ENCODE results near the gene GLT8D2. TPM values are rescaled to one million over a fixed set of nuclear protein-coding genes. Genes with fewer than 3 reads are reported as not detected.

The GLT8D2 gene
- total RNA-seq, 2 experiments from 2014 or later, result 0.40 to 0.41 TPM

DNA sequence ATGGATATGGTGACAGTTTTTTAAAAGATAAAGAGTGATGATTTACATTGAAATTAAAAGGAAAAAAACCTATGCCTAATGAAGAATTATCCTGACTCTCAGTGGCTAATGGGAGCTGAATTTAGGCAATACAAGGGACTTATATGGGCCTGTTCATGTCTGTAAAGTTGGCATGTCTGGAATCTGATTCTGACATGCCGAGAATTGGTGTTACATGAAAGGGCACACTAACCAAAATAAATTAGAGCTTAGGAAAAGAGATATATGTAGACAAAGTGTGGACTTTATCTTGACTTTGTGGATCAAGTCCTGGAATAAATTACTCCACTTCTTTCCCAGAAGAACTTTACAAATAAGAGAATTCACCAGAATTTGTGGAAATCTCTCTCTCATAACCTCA is 83.3 kb downstream of the GLT8D2 start:
- Mint-ChIP-seq H3K9me3 (ENCODE audit: low read depth) (no peaks in the 10 kb centered on the region), H3K27ac (peak overlapping the region; percentile 98), H3K36me3 (peaks cover 14% of the 10 kb centered on the region), H3K4me1 (peaks cover 54% of the 10 kb centered on the region), H3K27me3 (no peaks in the 10 kb centered on the region), H3K4me3 (peak overlapping the region; percentile 99)
- DNase-seq (no peak), ATAC-seq (no peak)
- CTCF ChIA-PET, result interaction anchor here (1.2 to 3.2 kb wide), 4 partner anchors 12 to 142 kb away, joined by 3 to 32 read pairs (median 8); a partner anchor contains a TSS

- Mint-ChIP-seq H3K27me3 (no peaks in the 10 kb centered on the region), H3K27ac (peak within 1 kb of the TSS; percentile 98), H3K4me3 (peak within 1 kb of the TSS; percentile 99), H3K9me3 (ENCODE audit: low read depth) (no peaks in the 10 kb centered on the region), H3K36me3 (peaks cover 12% of the 10 kb centered on the region), H3K4me1 (peaks cover 47% of the 10 kb centered on the region)
- ATAC-seq (peak; percentile 97), DNase-seq (peak; percentile 99)
- CTCF ChIA-PET, result interaction anchor here (0.9 to 3.2 kb wide), 9 partner anchors 8 to 143 kb away, joined by 3 to 32 read pairs (median 4); partner anchors contain the start of genes HSP90B1 and NT5DC3
These were observed 84.1 kb downstream of the GLT8D2 start, which contains the start of gene TDG for GRCh38 chr12:103965590-103966504. Gene TDG, plus strand, starts transcription at chr12:103965872. Its CDS starts 166 bp downstream, at chr12:103966038.

- Mint-ChIP-seq H3K9me3 (ENCODE audit: low read depth) (no peaks in the 10 kb centered on the region), H3K4me3 (peak overlapping the region; percentile 99), H3K36me3 (peaks cover 12% of the 10 kb centered on the region), H3K27ac (peak overlapping the region; percentile 98), H3K27me3 (no peaks in the 10 kb centered on the region), H3K4me1 (peaks cover 46% of the 10 kb centered on the region)
- CTCF ChIA-PET, result interaction anchor here (1.1 to 3.2 kb wide), 6 partner anchors 9 to 144 kb away, joined by 3 to 32 read pairs (median 9); partner anchors contain the start of genes HSP90B1 and NT5DC3
- ATAC-seq (no peak), DNase-seq (no peak)
These were observed 84.8 kb downstream of the GLT8D2 start for GRCh38 chr12:103965255-103965589.

DNA sequence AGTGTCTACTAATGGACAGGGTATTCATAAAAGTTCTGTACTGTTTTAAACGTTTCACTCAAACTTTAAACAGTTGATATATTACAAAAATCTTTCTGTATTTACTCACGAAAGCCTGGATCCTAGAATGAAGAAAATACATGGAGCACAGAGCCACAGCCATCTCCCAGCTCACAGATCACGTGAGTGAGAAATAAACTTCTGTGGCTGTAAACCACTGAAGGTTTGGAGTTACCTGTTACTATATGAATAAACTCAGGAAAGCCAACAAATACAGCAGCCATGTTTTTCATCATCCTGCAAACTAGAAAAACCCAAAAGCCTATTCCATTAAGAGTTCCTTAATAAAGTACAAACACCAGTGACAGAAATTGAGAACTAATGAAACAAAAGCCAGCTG is 85.2 kb downstream of the GLT8D2 start:
- Mint-ChIP-seq H3K27me3 (no peaks in the 10 kb centered on the region), H3K36me3 (peaks cover 12% of the 10 kb centered on the region), H3K9me3 (ENCODE audit: low read depth) (no peaks in the 10 kb centered on the region), H3K27ac (peak overlapping the region; percentile 98), H3K4me3 (peak overlapping the region; percentile 99), H3K4me1 (peaks cover 46% of the 10 kb centered on the region)
- ATAC-seq (no peak), DNase-seq (no peak)
- CTCF ChIA-PET, result interaction anchor here (1.2 to 3.2 kb wide), 5 partner anchors 10 to 144 kb away, joined by 3 to 32 read pairs (median 12); partner anchors contain the start of genes HSP90B1 and NT5DC3

- H3K4me3 Mint-ChIP-seq, result no peak overlapping the region
- H3K4me1 Mint-ChIP-seq, result peaks cover 29% of the 10 kb centered on the region
- peaks cover 3% of the 10 kb centered on the region for H3K36me3 Mint-ChIP-seq
- DNase-seq (no peak), ATAC-seq (no peak)
- H3K27me3 Mint-ChIP-seq, result no peaks in the 10 kb centered on the region
- CTCF ChIA-PET, result interaction anchor here (0.6 to 1.2 kb wide), 2 partner anchors 14 to 60 kb away, joined by 3 to 4 read pairs; no protein-coding TSS in a partner anchor
- H3K27ac Mint-ChIP-seq, result no peak overlapping the region
- no peaks in the 10 kb centered on the region for H3K9me3 Mint-ChIP-seq (ENCODE audit: low read depth)
These were observed 87.5 kb downstream of the GLT8D2 start for GRCh38 chr12:103962493-103962892.

- DNase-seq, result no peak
- no peak overlapping the region for H3K27ac Mint-ChIP-seq
- ATAC-seq, result no peak
- no peaks in the 10 kb centered on the region for H3K9me3 Mint-ChIP-seq (ENCODE audit: low read depth)
- no peaks in the 10 kb centered on the region for H3K27me3 Mint-ChIP-seq
- H3K4me3 Mint-ChIP-seq, result no peak overlapping the region
- peaks cover 6% of the 10 kb centered on the region for H3K36me3 Mint-ChIP-seq
- CTCF ChIA-PET, result no interaction called here
- H3K4me1 Mint-ChIP-seq, result peaks cover 27% of the 10 kb centered on the region
These were observed 89.3 kb downstream of the GLT8D2 start for GRCh38 chr12:103960616-103961227.

DNA sequence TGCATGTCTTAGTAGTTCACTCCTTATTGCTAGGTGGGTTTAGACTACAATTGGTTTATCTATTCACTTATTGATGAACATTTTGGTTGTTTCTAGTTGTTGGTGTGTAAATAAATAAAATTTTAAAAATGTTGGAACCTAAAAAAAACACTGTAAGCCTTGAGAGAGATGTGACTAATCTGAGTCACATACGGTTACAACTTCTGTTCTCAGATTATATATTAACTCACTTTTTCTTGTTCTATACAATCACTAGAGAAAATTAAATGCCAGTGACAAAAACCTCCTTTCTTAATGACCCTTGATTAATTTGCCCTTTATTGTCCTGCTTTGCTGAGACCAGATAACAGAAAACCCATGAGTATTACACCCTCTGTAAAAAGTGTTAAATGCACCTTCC is 91.4 kb downstream of the GLT8D2 start:
- Mint-ChIP-seq H3K4me1 (peaks cover 29% of the 10 kb centered on the region), H3K9me3 (ENCODE audit: low read depth) (no peaks in the 10 kb centered on the region), H3K36me3 (peaks cover 16% of the 10 kb centered on the region), H3K27ac (no peak overlapping the region), H3K4me3 (no peak overlapping the region), H3K27me3 (no peaks in the 10 kb centered on the region)
- CTCF ChIA-PET, result no interaction called here
- DNase-seq (no peak), ATAC-seq (no peak)

DNA sequence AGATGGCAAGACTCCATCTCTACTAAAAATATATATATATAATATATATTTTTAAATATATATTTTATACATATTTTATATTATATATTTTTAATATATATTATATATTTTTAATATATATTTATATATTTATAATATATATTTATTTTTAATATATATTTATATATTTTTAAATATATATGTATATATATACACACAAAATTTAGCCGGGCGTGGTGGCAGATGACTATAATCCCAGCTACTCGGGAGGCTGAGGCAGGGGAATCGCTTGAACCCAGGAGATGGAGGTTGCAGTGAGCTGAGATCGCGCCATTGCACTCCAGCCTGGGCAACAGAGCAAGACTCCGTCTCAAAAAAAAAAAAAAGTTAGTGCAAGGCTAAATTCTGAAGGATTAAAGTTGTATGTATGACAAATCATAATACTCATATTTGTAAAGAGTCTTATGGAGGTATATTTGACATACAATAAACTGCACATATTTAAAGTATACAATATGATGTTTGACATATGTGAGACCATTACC is 92.1 kb downstream of the GLT8D2 start:
- DNase-seq (no peak), ATAC-seq (no peak)
- peak overlapping the region; percentile 95 for H3K27ac Mint-ChIP-seq
- H3K4me1 Mint-ChIP-seq, result peaks cover 34% of the 10 kb centered on the region
- no peaks in the 10 kb centered on the region for H3K9me3 Mint-ChIP-seq (ENCODE audit: low read depth)
- no peaks in the 10 kb centered on the region for H3K27me3 Mint-ChIP-seq
- CTCF ChIA-PET, result interaction anchor here (3.1 kb wide), 1 partner anchor 29 kb away, joined by 9 read pairs; the partner anchor contains the start of gene HSP90B1
- peak overlapping the region; percentile 97 for H3K4me3 Mint-ChIP-seq
- H3K36me3 Mint-ChIP-seq, result peaks cover 19% of the 10 kb centered on the region

DNA sequence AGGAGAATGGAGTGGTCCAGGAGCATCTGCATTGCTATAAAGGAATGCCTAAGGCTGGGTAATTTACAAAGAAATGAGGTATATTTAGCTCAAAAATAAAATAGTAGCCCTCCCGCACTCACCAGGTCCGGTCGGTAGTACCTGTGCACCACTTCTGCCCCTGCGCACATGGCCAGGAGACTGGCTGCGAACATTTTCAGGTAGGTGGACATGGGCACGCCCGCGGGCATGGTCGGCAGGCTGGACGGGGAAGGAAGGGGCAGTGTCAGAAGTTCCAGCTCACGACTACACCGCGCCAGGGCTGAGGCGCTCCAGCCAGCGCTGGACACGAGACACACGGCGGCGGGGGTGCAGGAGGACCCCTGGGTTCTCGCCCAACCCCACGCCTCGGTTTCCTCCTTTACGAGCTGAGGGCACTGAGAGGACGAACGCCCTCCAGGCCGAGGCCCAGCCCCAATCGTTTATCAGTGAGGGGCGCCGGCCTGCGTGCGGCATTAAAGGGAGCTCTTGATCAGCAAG is 93.4 kb downstream of the GLT8D2 start:
- no peaks in the 10 kb centered on the region for H3K27me3 Mint-ChIP-seq
- DNase-seq (peak; percentile 45), ATAC-seq (peak; percentile 25)
- peak overlapping the region; percentile 95 for H3K27ac Mint-ChIP-seq
- H3K4me1 Mint-ChIP-seq, result peaks cover 46% of the 10 kb centered on the region
- peak overlapping the region; percentile 97 for H3K4me3 Mint-ChIP-seq
- CTCF ChIA-PET, result interaction anchor here (0.7 to 4.4 kb wide), 9 partner anchors 9 to 152 kb away, joined by 3 to 32 read pairs (median 3); partner anchors contain the start of genes HSP90B1 and TDG
- H3K36me3 Mint-ChIP-seq, result peaks cover 28% of the 10 kb centered on the region
- H3K9me3 Mint-ChIP-seq (ENCODE audit: low read depth), result no peaks in the 10 kb centered on the region

DNA sequence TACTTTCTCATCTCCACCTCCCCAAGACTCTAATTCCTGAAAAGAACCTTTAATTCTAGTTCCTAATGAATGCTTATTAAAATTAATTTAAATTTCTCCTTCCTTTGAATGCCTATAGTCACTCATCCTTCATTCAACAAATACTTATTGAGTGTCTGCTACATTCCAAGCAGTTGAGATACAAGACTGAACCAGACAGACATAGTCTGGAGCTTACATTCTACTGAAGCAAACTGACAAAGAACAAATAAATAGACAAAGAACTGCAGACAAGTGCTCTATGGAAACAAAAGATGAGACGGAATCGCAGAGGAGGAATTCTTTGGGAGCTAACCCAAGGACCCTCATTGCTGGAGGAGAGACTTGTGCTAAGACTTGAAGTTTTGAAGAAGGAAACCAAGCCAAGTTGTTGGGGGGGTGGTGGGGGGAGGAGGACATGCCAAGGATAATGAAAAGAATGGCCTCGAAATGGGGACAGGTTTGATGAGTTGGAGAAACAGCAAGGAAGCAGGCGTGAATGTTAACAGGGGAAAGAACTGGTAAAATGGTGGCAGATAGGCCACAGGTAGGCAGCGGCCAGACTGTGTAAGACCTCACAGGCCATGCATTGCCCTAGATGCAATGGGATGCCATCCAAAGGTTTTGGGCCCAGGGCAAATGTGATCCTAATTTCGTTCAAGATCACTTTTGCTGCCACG is 94.0 kb downstream of the GLT8D2 start:
- Mint-ChIP-seq H3K36me3 (peaks cover 31% of the 10 kb centered on the region), H3K27me3 (no peaks in the 10 kb centered on the region), H3K9me3 (ENCODE audit: low read depth) (no peaks in the 10 kb centered on the region), H3K27ac (peak overlapping the region; percentile 95), H3K4me1 (peaks cover 47% of the 10 kb centered on the region), H3K4me3 (peak overlapping the region; percentile 97)
- CTCF ChIA-PET, result interaction anchor here (0.7 to 4.4 kb wide), 9 partner anchors 10 to 287 kb away, joined by 3 to 32 read pairs (median 3); partner anchors contain the start of genes HSP90B1 and TDG
- ATAC-seq, result no peak
- no peak for DNase-seq

DNA sequence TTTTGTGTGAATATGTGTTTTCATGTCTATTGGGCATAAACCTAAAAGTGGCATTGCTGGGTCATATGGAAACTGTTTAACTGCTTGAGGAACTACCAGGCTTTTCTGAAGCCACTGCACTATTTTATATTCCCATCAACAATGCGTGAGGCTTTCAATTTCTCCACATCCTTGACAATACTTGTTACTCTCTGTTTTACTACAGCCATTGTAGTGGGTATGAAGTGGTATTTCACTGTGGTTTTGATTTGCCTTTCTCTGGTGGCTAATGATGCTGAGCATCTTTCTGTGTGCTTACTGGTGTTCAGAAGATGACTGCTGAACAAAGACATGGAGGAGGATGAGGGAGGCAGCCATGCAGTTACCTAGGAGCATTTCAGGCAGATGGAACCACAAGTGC is 97.5 kb downstream of the GLT8D2 start:
- ATAC-seq (no peak), DNase-seq (no peak)
- H3K9me3 Mint-ChIP-seq (ENCODE audit: low read depth), result no peaks in the 10 kb centered on the region
- no peak overlapping the region for H3K4me3 Mint-ChIP-seq
- peak overlapping the region; percentile 69 for H3K27ac Mint-ChIP-seq
- peaks cover 60% of the 10 kb centered on the region for H3K36me3 Mint-ChIP-seq
- peaks cover 65% of the 10 kb centered on the region for H3K4me1 Mint-ChIP-seq
- CTCF ChIA-PET, result no interaction called here
- no peaks in the 10 kb centered on the region for H3K27me3 Mint-ChIP-seq

DNA sequence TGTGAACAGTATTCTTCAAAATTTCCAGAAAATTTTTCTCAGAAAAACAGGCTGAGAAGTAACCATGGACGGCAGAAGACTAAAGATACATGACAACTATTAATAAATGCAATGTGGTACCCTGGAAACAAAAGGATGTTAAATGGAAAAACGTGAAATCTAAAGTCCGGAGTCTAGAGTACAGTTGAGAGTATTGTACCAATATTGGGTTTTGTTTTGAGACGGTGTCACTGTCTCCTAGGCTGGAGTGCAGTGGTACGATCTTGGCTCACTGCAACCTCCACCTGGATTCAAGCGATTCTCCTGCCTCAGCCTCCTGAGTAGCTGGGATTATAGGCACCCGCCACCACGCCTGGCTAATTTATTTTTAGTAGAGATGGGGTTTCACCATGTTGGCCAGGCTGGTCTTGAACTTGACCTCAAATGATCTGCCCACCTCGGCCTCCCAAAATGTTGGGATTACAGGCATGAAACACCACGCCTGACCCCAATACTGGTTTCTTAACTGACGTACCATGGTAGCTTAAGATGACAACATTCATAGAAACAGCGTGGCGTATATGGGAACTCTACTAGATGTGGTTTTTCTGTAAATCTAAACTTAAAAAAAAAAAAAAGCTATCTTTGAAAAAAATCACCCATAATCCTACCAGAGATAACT is 101.1 kb downstream of the GLT8D2 start:
- Mint-ChIP-seq H3K27ac (peak overlapping the region; percentile 58), H3K4me3 (no peak overlapping the region), H3K9me3 (ENCODE audit: low read depth) (no peaks in the 10 kb centered on the region), H3K36me3 (peaks cover 74% of the 10 kb centered on the region), H3K4me1 (peaks cover 55% of the 10 kb centered on the region), H3K27me3 (no peaks in the 10 kb centered on the region)
- ATAC-seq, result no peak
- CTCF ChIA-PET, result interaction anchor here (1.3 to 2.3 kb wide), 3 partner anchors 11 to 20 kb away, joined by 3 to 12 read pairs (median 4); partner anchors contain the start of gene TDG
- DNase-seq, result no peak
